ENCODE results near the gene AUTS2. TPM values are rescaled to one million over a fixed set of nuclear protein-coding genes. Genes with fewer than 3 reads are reported as not detected.

Gene AUTS2
- total and polyA plus RNA-seq, 4 experiments from 2014 or later, result 3.4 to 35.2 (median 25.5) TPM

- intact Hi-C loops (cut with micrococcal nuclease), result no loop called here
- no peaks in the 10 kb centered on the region for H3K27me3 Mint-ChIP-seq
- CTCF ChIA-PET (ENCODE audit: partially characterized antibody), result no interaction called here
- peak overlapping the region in 3 of 7 donors; percentile 48 to 62 (median 61) for H3K27ac Mint-ChIP-seq
- no peaks in the 10 kb centered on the region for H3K36me3 Mint-ChIP-seq
- H3K4me1 Mint-ChIP-seq, result peaks cover 22 to 71% (median 45%) of the 10 kb centered on the region in 4 donors
- no peaks in the 10 kb centered on the region for H3K9me3 Mint-ChIP-seq
- H3K4me3 Mint-ChIP-seq, result peak overlapping the region in 2 of 8 donors; percentile 15 to 38
- Histone ChIP-seq H3K27ac (ENCODE audit: low read depth, low read length) (no peak overlapping the region), H3K4me1 (ENCODE audit: insufficient read depth, low read length) (no peaks in the 10 kb centered on the region), H3K9me3 (ENCODE audit: control insufficient read depth in 1 of 2, low read length in 2 of 2) (no peaks in the 10 kb centered on the region), H3K36me3 (ENCODE audit: insufficient read depth, low read length) (no peaks in the 10 kb centered on the region), H3K4me3 (ENCODE audit: low read length in 2 of 2) (no peak overlapping the region), H3K27me3 (ENCODE audit: insufficient read depth, low read length) (no peaks in the 10 kb centered on the region)
- no peak for DNase-seq
- POLR2A ChIA-PET (ENCODE audit: partially characterized antibody), result no interaction called here
Measured at GRCh38 chr7:70738151-70738885, 1140.0 kb downstream of the AUTS2 start.

GRCh38 chr7:70739646-70740210 lies 1141.5 kb downstream of the AUTS2 start:
- Mint-ChIP-seq H3K4me3 (peak overlapping the region in 1 of 8 donors; percentile 8), H3K4me1 (peaks cover 20 to 74% (median 45%) of the 10 kb centered on the region in 4 donors), H3K9me3 (no peaks in the 10 kb centered on the region), H3K36me3 (peaks cover 2 to 3% of the 10 kb centered on the region in 2 donors), H3K27ac (peak overlapping the region in 2 of 7 donors; percentile 51 to 77), H3K27me3 (no peaks in the 10 kb centered on the region)
- intact Hi-C loops (cut with micrococcal nuclease), result no loop called here
- DNase-seq, result no peak
- CTCF ChIA-PET (ENCODE audit: partially characterized antibody), result no interaction called here
- POLR2A ChIA-PET (ENCODE audit: partially characterized antibody), result interaction anchor here (1.4 kb wide), 1 partner anchor 9 kb away, joined by 4 read pairs; no protein-coding TSS in a partner anchor
- Histone ChIP-seq H3K36me3 (ENCODE audit: insufficient read depth, low read length) (no peaks in the 10 kb centered on the region), H3K27ac (ENCODE audit: low read depth, low read length) (no peak overlapping the region), H3K4me1 (ENCODE audit: insufficient read depth, low read length) (no peaks in the 10 kb centered on the region), H3K4me3 (ENCODE audit: low read length in 2 of 2) (no peak overlapping the region), H3K9me3 (ENCODE audit: control insufficient read depth in 1 of 2, low read length in 2 of 2) (no peaks in the 10 kb centered on the region), H3K27me3 (ENCODE audit: insufficient read depth, low read length) (no peaks in the 10 kb centered on the region)

DNA sequence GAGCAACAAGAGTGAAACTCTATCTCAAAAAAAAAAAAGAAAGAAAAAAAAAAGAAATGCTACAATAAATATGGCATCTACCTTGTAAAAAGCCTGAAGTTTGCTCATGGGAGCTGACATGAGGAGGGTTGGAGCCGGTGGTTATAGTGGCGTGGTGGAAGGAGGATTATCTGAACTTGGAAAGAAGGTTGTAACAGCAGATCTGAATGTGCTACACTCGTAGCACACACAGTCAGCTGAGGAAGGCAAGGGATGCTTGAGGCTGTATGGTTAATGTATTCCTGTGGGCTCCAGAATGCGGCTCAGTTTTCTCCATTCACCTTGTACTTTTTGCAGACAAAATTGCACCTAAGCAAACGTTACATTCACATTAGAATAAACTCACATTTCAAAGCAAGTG lies 1143.4 kb downstream of the AUTS2 start:
- Histone ChIP-seq H3K27me3 (ENCODE audit: insufficient read depth, low read length) (no peaks in the 10 kb centered on the region), H3K4me3 (ENCODE audit: low read length in 2 of 2) (no peak overlapping the region), H3K36me3 (ENCODE audit: insufficient read depth, low read length) (no peaks in the 10 kb centered on the region), H3K4me1 (ENCODE audit: insufficient read depth, low read length) (no peaks in the 10 kb centered on the region), H3K27ac (ENCODE audit: low read depth, low read length) (no peak overlapping the region), H3K9me3 (ENCODE audit: control insufficient read depth in 1 of 2, low read length in 2 of 2) (no peaks in the 10 kb centered on the region)
- H3K9me3 Mint-ChIP-seq, result peaks cover 0 to 2% (median 0%) of the 10 kb centered on the region in 8 donors
- no peak for DNase-seq
- peak overlapping the region in 1 of 8 donors; percentile 12 for H3K4me3 Mint-ChIP-seq
- H3K27me3 Mint-ChIP-seq, result no peaks in the 10 kb centered on the region
- CTCF ChIA-PET (ENCODE audit: partially characterized antibody), result interaction anchor here (1.3 kb wide), 1 partner anchor 34 kb away, joined by 4 read pairs; no protein-coding TSS in a partner anchor
- peak overlapping the region in 2 of 7 donors; percentile 26 to 40 for H3K27ac Mint-ChIP-seq
- intact Hi-C loops (cut with micrococcal nuclease), result no loop called here
- peaks cover 2 to 3% of the 10 kb centered on the region in 2 donors for H3K36me3 Mint-ChIP-seq
- H3K4me1 Mint-ChIP-seq, result peaks cover 15 to 54% (median 34%) of the 10 kb centered on the region in 4 donors
- POLR2A ChIA-PET (ENCODE audit: partially characterized antibody), result no interaction called here

- Histone ChIP-seq H3K4me3 (ENCODE audit: low read length in 2 of 2) (no peak overlapping the region), H3K4me1 (ENCODE audit: insufficient read depth, low read length) (no peaks in the 10 kb centered on the region), H3K36me3 (ENCODE audit: insufficient read depth, low read length) (no peaks in the 10 kb centered on the region), H3K27ac (ENCODE audit: low read depth, low read length) (no peak overlapping the region), H3K9me3 (ENCODE audit: control insufficient read depth in 1 of 2, low read length in 2 of 2) (no peaks in the 10 kb centered on the region), H3K27me3 (ENCODE audit: insufficient read depth, low read length) (no peaks in the 10 kb centered on the region)
- no peak for DNase-seq
- Mint-ChIP-seq H3K27me3 (no peaks in the 10 kb centered on the region), H3K4me3 (peak overlapping the region in 1 of 8 donors; percentile 59), H3K4me1 (peaks cover 3 to 36% (median 19%) of the 10 kb centered on the region in 4 donors), H3K27ac (peak overlapping the region in 3 of 7 donors; percentile 29 to 64 (median 43)), H3K9me3 (peaks cover 0 to 2% (median 0%) of the 10 kb centered on the region in 8 donors), H3K36me3 (peaks cover 2 to 3% of the 10 kb centered on the region in 2 donors)
- intact Hi-C loops (cut with micrococcal nuclease), result no loop called here
- POLR2A ChIA-PET (ENCODE audit: partially characterized antibody), result no interaction called here
- CTCF ChIA-PET (ENCODE audit: partially characterized antibody), result interaction anchor here (1.4 kb wide), 1 partner anchor 45 kb away, joined by 5 read pairs; no protein-coding TSS in a partner anchor
Measured at GRCh38 chr7:70743531-70744325, 1145.5 kb downstream of the AUTS2 start.

DNA sequence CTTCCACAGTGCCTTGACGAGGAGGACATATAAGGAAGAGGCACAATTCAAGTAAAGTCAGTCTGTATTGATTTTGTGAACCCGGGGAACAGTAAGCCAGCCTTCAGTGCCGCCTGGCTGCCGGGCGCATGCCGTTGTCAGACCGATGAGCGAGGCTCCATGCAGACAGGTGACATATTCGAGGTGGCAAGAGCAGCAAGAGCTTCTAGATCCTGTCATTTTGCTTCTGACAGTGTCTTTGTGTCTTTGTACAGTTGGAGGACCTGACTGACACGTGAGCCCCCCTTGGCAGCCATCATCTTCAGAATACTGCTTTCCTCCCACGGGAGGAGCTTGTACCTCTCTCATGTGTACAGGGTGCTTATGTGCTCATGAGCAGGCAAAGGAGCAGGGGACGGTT lies 1146.2 kb downstream of the AUTS2 start:
- peaks cover 2 to 3% of the 10 kb centered on the region in 2 donors for H3K36me3 Mint-ChIP-seq
- Histone ChIP-seq H3K27ac (ENCODE audit: low read depth, low read length) (no peak overlapping the region), H3K36me3 (ENCODE audit: insufficient read depth, low read length) (no peaks in the 10 kb centered on the region), H3K4me1 (ENCODE audit: insufficient read depth, low read length) (no peaks in the 10 kb centered on the region), H3K4me3 (ENCODE audit: low read length in 2 of 2) (no peak overlapping the region), H3K27me3 (ENCODE audit: insufficient read depth, low read length) (no peaks in the 10 kb centered on the region), H3K9me3 (ENCODE audit: control insufficient read depth in 1 of 2, low read length in 2 of 2) (no peaks in the 10 kb centered on the region)
- peaks cover 3 to 31% (median 15%) of the 10 kb centered on the region in 4 donors for H3K4me1 Mint-ChIP-seq
- ChIA-PET CTCF (ENCODE audit: partially characterized antibody) (no interaction called here), POLR2A (ENCODE audit: partially characterized antibody) (no interaction called here)
- intact Hi-C loops (cut with micrococcal nuclease), result no loop called here
- H3K4me3 Mint-ChIP-seq, result no peak overlapping the region
- DNase-seq, result no peak
- H3K27me3 Mint-ChIP-seq, result no peaks in the 10 kb centered on the region
- peaks cover 0 to 2% (median 0%) of the 10 kb centered on the region in 8 donors for H3K9me3 Mint-ChIP-seq
- peak overlapping the region in 2 of 7 donors; percentile 5 to 64 for H3K27ac Mint-ChIP-seq

DNA sequence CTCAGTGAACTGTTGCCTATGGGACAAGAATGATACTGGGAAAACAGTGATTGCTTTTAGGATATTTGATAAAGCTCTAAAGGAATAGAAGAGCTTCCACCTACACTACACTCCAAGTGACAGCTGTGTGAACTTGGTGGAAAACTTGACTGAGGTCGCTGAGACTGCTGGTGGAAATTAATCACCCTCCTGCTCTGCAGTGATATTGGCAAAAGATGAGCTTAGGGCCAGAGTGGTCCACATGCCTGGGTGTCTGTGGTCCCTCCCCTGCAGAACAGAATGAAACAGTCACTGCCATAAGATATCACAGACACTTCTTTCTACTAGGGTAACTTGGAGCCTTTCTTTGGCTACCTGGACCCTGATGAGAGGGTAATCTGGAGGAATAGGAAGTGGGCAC lies 1151.6 kb downstream of the AUTS2 start:
- no peaks in the 10 kb centered on the region for H3K9me3 ChIP-seq (ENCODE audit: control insufficient read depth in 1 of 2, low read length in 2 of 2)
- peaks cover 9 to 20% (median 11%) of the 10 kb centered on the region in 4 donors for H3K4me1 Mint-ChIP-seq
- peak overlapping the region in 1 of 8 donors; percentile 48 for H3K4me3 Mint-ChIP-seq
- DNase-seq, result no peak
- H3K4me3 ChIP-seq (ENCODE audit: low read length in 2 of 2), result no peak overlapping the region
- no peak overlapping the region for H3K27ac ChIP-seq (ENCODE audit: low read depth, low read length)
- H3K27ac Mint-ChIP-seq, result peak overlapping the region in 2 of 7 donors; percentile 32 to 73
- no peaks in the 10 kb centered on the region for H3K27me3 ChIP-seq (ENCODE audit: insufficient read depth, low read length)
- no peaks in the 10 kb centered on the region for H3K36me3 ChIP-seq (ENCODE audit: insufficient read depth, low read length)
- ChIA-PET CTCF (ENCODE audit: partially characterized antibody) (no interaction called here), POLR2A (ENCODE audit: partially characterized antibody) (interaction anchor here (1.5 kb wide), 1 partner anchor 10 kb away, joined by 4 read pairs; no protein-coding TSS in a partner anchor)
- no peaks in the 10 kb centered on the region for H3K27me3 Mint-ChIP-seq
- H3K9me3 Mint-ChIP-seq, result peaks cover 0 to 6% (median 0%) of the 10 kb centered on the region in 8 donors
- peaks cover 3 to 5% of the 10 kb centered on the region in 2 donors for H3K36me3 Mint-ChIP-seq
- H3K4me1 ChIP-seq (ENCODE audit: insufficient read depth, low read length), result no peaks in the 10 kb centered on the region
- intact Hi-C loops (cut with micrococcal nuclease), result no loop called here

Measured in CD4-positive, alpha-beta memory T cell (primary cell).